ENCODE data around the gene KCNK16. TPM values are rescaled to one million over a fixed set of nuclear protein-coding genes. Genes with fewer than 3 reads are reported as not detected.
A peak's percentile ranks its signal among the peaks of the same experiment; 100 is the strongest.

KCNK16 gene
- total and polyA plus RNA-seq, 11 donors = not detected

- H3K4me1 ChIP-seq = peaks cover 0 to under 1% (median 0%) of the 10 kb centered on the region in 12 donors
- intact Hi-C loops (cut with DNase I) = no loop called here
- H3K9me3 ChIP-seq = no peaks in the 10 kb centered on the region
- DNase-seq = peak in 3 of 5 donors; percentile 32 to 57 (median 54)
- TF ChIP-seq CTCF (IDR thresholded peaks at IDR 0.05) = no peak
- no peak for TF ChIP-seq POLR2A (IDR thresholded peaks at IDR 0.05)
- H3K27ac ChIP-seq = no peak overlapping the region
- 57 to 76% (median 62%) methylated on average over 3 of the region's 3 CpGs for WGBS, 4 donors
- no peak overlapping the region for H3K4me3 ChIP-seq
- H3K36me3 ChIP-seq = no peaks in the 10 kb centered on the region
- peaks cover 0 to 18% (median 0%) of the 10 kb centered on the region in 9 donors for H3K27me3 ChIP-seq
- ATAC-seq = peak in 3 of 4 donors; percentile 26 to 46 (median 43)
These were observed 8.0 kb upstream of the KCNK16 start for GRCh38 chr6:39330476-39330875.

- 78 to 85% (median 79%) methylated on average over 3 of the region's 3 CpGs for WGBS, 4 donors
- peaks cover 0 to 18% (median 0%) of the 10 kb centered on the region in 9 donors for H3K27me3 ChIP-seq
- TF ChIP-seq POLR2A (IDR thresholded peaks at IDR 0.05) = no peak
- TF ChIP-seq CTCF (IDR thresholded peaks at IDR 0.05) = no peak
- peak in 2 of 4 donors; percentile 60 to 66 for ATAC-seq
- peak in 1 of 5 donors; percentile 43 for DNase-seq
- no peaks in the 10 kb centered on the region for H3K36me3 ChIP-seq
- no peak overlapping the region for H3K4me3 ChIP-seq
- no peaks in the 10 kb centered on the region for H3K4me1 ChIP-seq
- no peak overlapping the region for H3K27ac ChIP-seq
- no peaks in the 10 kb centered on the region for H3K9me3 ChIP-seq
- intact Hi-C loops (cut with DNase I) = no loop called here
These were observed 7.6 kb upstream of the KCNK16 start for GRCh38 chr6:39330057-39330456.

GRCh38 chr6:39328066-39328465, 5.6 kb upstream of the KCNK16 start:
- Histone ChIP-seq H3K27ac (no peak overlapping the region), H3K27me3 (peaks cover 0 to 18% (median 0%) of the 10 kb centered on the region in 9 donors), H3K9me3 (no peaks in the 10 kb centered on the region), H3K4me3 (no peak overlapping the region), H3K36me3 (no peaks in the 10 kb centered on the region), H3K4me1 (no peaks in the 10 kb centered on the region)
- DNase-seq (peak in 1 of 5 donors; percentile 31), ATAC-seq (no peak)
- no peak for TF ChIP-seq POLR2A (IDR thresholded peaks at IDR 0.05)
- TF ChIP-seq CTCF (IDR thresholded peaks at IDR 0.05) = no peak
- 79 to 89% (median 88%) methylated on average over 2 to 12 of the region's 12 CpGs for WGBS, 4 donors
- intact Hi-C loops (cut with DNase I) = no loop called here

- Histone ChIP-seq H3K27ac (no peak overlapping the region), H3K27me3 (peaks cover 0 to 18% (median 2%) of the 10 kb centered on the region in 9 donors), H3K4me1 (no peaks in the 10 kb centered on the region), H3K36me3 (no peaks in the 10 kb centered on the region), H3K9me3 (no peaks in the 10 kb centered on the region), H3K4me3 (no peak overlapping the region)
- 51 to 64% (median 60%) methylated on average over 5 of the region's 5 CpGs for WGBS, 4 donors
- no peak for TF ChIP-seq CTCF (IDR thresholded peaks at IDR 0.05)
- TF ChIP-seq POLR2A (IDR thresholded peaks at IDR 0.05) = no peak
- DNase-seq (no peak), ATAC-seq (no peak)
- intact Hi-C loops (cut with DNase I) = no loop called here
These were observed 5.0 kb upstream of the KCNK16 start for GRCh38 chr6:39327507-39327906.

Data from heart left ventricle (tissue), 16 donors.